Measurements from ENCODE around the gene GRAMD4. TPM values are rescaled to one million over a fixed set of nuclear protein-coding genes. Genes with fewer than 3 reads are reported as not detected.

GRAMD4 gene
- total RNA-seq, 1 experiment from 2014 or later, result 19.8 TPM

GRCh38 chr22:46671824-46672432 lies 51.7 kb downstream of the GRAMD4 start:
- Histone ChIP-seq H3K27me3 (ENCODE audit: insufficient read depth, low read length) (no peaks in the 10 kb centered on the region), H4K8ac (replicated peaks; ENCODE audit: insufficient read length, low read depth, low read length) (no peak overlapping the region), H3K14ac (ENCODE audit: insufficient read depth, low read length) (no peak overlapping the region), H2AK5ac (ENCODE audit: insufficient read length, low read length) (no peak overlapping the region), H3K56ac (ENCODE audit: insufficient read length, low read depth, low read length) (no peak overlapping the region), H2BK15ac (ENCODE audit: low read depth, low read length) (no peak overlapping the region), H3K79me1 (ENCODE audit: insufficient read depth, low read depth, low read length, poor library complexity, severe bottlenecking) (no peaks in the 10 kb centered on the region), H3K27ac (ENCODE audit: insufficient read length, low read depth, low read length) (no peak overlapping the region), H3K23me2 (ENCODE audit: insufficient read length, low read depth, low read length, poor library complexity, severe bottlenecking) (no peaks in the 10 kb centered on the region), H2BK5ac (ENCODE audit: insufficient read length, low read length) (no peak overlapping the region), H3K79me2 (ENCODE audit: insufficient read depth, low read length) (no peaks in the 10 kb centered on the region), H3K9me3 (ENCODE audit: control insufficient read depth, low read depth, low read length) (no peaks in the 10 kb centered on the region), H3T11ph (ENCODE audit: low read length) (no peak overlapping the region), H3K18ac (ENCODE audit: insufficient read length, low read depth, low read length) (no peak overlapping the region), H3K4me1 (ENCODE audit: insufficient read depth, low read length) (no peaks in the 10 kb centered on the region), H4K5ac (ENCODE audit: insufficient read length, low read depth, low read length) (no peak overlapping the region), H4K91ac (ENCODE audit: insufficient read length, low read depth, low read length) (no peak overlapping the region), H3K4ac (ENCODE audit: low read depth, low read length) (no peak overlapping the region), H2BK12ac (ENCODE audit: insufficient read length, low read depth, low read length) (no peak overlapping the region), H2BK120ac (ENCODE audit: low read depth, low read length, poor library complexity, severe bottlenecking) (no peak overlapping the region), H2AFZ (ENCODE audit: low read length) (no peak overlapping the region), H3K4me2 (ENCODE audit: insufficient read depth, insufficient read length, low read length) (no peak overlapping the region), H2BK20ac (ENCODE audit: low read depth, low read length, poor library complexity, severe bottlenecking) (no peak overlapping the region), H3K9ac (ENCODE audit: extremely low read depth, insufficient read length, low read length) (no peak overlapping the region), H3K23ac (ENCODE audit: insufficient read length, low read depth, low read length) (no peak overlapping the region), H4K20me1 (ENCODE audit: control insufficient read depth, insufficient read depth, insufficient read length) (no peaks in the 10 kb centered on the region)
- Mint-ChIP-seq H3K9me3 (no peaks in the 10 kb centered on the region), H3K4me3 (no peak overlapping the region), H3K27me3 (ENCODE audit: low read depth) (no peaks in the 10 kb centered on the region), H3K36me3 (ENCODE audit: insufficient read depth in 1 of 3, low read depth in 3 of 3) (peaks cover 2 to 10% (median 5%) of the 10 kb centered on the region in 3 experiments; a peak in 5 of 7 replicates), H3K4me1 (no peaks in the 10 kb centered on the region), H3K27ac (no peak overlapping the region)
- no CpG with 5 or more reads among the region's 17 CpGs for WGBS (ENCODE audit: extremely low coverage, insufficient read length, low lambda C conversion rate)
- no peak for DNase-seq
- no peak for TF ChIP-seq CTCF (conservative IDR thresholded peaks at IDR 0.05)

Data from H9 (cell line).